ENCODE results near the gene BMP10. TPM values are rescaled to one million over a fixed set of nuclear protein-coding genes. Genes with fewer than 3 reads are reported as not detected.

BMP10 gene
- total RNA-seq, 4 donors from 2014 or later, result not detected

- Histone ChIP-seq H3K27ac (no peak overlapping the region), H3K4me1 (no peaks in the 10 kb centered on the region), H3K9me3 (no peaks in the 10 kb centered on the region), H3K27me3 (no peaks in the 10 kb centered on the region), H3K4me3 (no peak overlapping the region), H3K36me3 (no peaks in the 10 kb centered on the region)
- TF ChIP-seq CTCF (IDR thresholded peaks at IDR 0.05), result no peak
- no peak for DNase-seq
These were observed 17.0 kb upstream of the BMP10 start for GRCh38 chr2:68888038-68888704.

GRCh38 chr2:68885811-68886075 lies 14.5 kb upstream of the BMP10 start:
- TF ChIP-seq CTCF (IDR thresholded peaks at IDR 0.05) (no peak), POLR2A (IDR thresholded peaks at IDR 0.05) (no peak)
- Histone ChIP-seq H3K36me3 (no peaks in the 10 kb centered on the region), H3K27ac (no peak overlapping the region), H3K4me1 (no peaks in the 10 kb centered on the region), H3K27me3 (no peaks in the 10 kb centered on the region), H3K4me3 (no peak overlapping the region), H3K9me3 (no peaks in the 10 kb centered on the region)
- DNase-seq, result no peak

- Histone ChIP-seq H3K36me3 (no peaks in the 10 kb centered on the region), H3K4me3 (no peak overlapping the region), H3K27me3 (no peaks in the 10 kb centered on the region), H3K27ac (no peak overlapping the region), H3K4me1 (no peaks in the 10 kb centered on the region), H3K9me3 (no peaks in the 10 kb centered on the region)
- TF ChIP-seq CTCF (IDR thresholded peaks at IDR 0.05), result no peak
- TF ChIP-seq POLR2A (IDR thresholded peaks at IDR 0.05), result no peak
- no peak for DNase-seq
These were observed 14.0 kb upstream of the BMP10 start for GRCh38 chr2:68885074-68885810.

- H3K27me3 ChIP-seq, result no peaks in the 10 kb centered on the region
- H3K9me3 ChIP-seq, result no peaks in the 10 kb centered on the region
- no peak overlapping the region for H3K27ac ChIP-seq
- H3K4me1 ChIP-seq, result no peaks in the 10 kb centered on the region
- no peak overlapping the region for H3K4me3 ChIP-seq
- TF ChIP-seq CTCF (IDR thresholded peaks at IDR 0.05) (no peak), POLR2A (IDR thresholded peaks at IDR 0.05) (no peak)
- H3K36me3 ChIP-seq, result no peaks in the 10 kb centered on the region
- DNase-seq, result no peak
These were observed 9.0 kb upstream of the BMP10 start for GRCh38 chr2:68880213-68880612.

GRCh38 chr2:68879296-68879695 lies 8.1 kb upstream of the BMP10 start:
- no peaks in the 10 kb centered on the region for H3K9me3 ChIP-seq
- H3K36me3 ChIP-seq, result no peaks in the 10 kb centered on the region
- H3K27ac ChIP-seq, result no peak overlapping the region
- no peak for DNase-seq
- H3K4me3 ChIP-seq, result no peak overlapping the region
- TF ChIP-seq CTCF (IDR thresholded peaks at IDR 0.05) (no peak), POLR2A (IDR thresholded peaks at IDR 0.05) (no peak)
- H3K4me1 ChIP-seq, result no peaks in the 10 kb centered on the region
- no peaks in the 10 kb centered on the region for H3K27me3 ChIP-seq
